VCaP (cell line): ENCODE measurements around the gene TSPAN2.

Experiments used
- H3K27ac ChIP-seq: fragments of 450-650 bp; 2 replicates; pipeline ENCODE4 v1.5.1; 2017
- TF ChIP-seq, protein P1 (sequence below): fragments of 450-650 bp; conservative IDR thresholded peaks from 2 replicates; pipeline ENCODE4 v1.5.1; 2017; ENCODE audit warnings: mild to moderate bottlenecking, moderate library complexity

The TSPAN2 gene

DNA sequence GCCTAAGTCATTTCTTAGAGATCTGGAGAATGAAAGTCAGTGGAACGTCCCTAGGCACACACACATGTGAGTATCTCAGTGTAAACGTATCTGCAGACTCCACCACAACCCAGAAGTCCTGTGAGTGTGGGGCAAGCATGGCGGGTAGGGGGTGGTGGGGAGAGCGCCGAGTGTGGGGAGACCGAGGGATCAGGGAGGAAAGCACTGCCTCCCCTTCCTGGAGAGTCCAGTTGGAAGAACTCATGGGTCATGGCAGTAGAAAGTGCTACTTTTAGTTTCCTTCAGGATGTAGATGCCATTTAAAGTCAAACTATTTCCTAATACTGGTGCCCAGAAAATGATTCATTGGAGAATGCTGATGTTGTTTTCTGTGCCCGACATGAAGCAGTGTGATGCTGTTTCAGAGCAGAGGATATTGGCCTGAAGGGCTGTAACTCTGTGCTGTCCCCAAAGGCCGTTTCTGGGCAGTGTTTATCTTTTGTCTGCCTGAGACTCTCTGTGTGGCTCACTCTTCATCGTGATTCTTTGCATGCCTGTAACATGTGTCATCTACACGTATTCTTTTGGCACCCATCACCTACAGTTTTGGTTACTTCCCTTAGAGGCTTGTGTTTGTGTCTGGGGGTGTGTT is 45.7 kb upstream of the TSPAN2 start:
- TF ChIP-seq, protein P1, sequence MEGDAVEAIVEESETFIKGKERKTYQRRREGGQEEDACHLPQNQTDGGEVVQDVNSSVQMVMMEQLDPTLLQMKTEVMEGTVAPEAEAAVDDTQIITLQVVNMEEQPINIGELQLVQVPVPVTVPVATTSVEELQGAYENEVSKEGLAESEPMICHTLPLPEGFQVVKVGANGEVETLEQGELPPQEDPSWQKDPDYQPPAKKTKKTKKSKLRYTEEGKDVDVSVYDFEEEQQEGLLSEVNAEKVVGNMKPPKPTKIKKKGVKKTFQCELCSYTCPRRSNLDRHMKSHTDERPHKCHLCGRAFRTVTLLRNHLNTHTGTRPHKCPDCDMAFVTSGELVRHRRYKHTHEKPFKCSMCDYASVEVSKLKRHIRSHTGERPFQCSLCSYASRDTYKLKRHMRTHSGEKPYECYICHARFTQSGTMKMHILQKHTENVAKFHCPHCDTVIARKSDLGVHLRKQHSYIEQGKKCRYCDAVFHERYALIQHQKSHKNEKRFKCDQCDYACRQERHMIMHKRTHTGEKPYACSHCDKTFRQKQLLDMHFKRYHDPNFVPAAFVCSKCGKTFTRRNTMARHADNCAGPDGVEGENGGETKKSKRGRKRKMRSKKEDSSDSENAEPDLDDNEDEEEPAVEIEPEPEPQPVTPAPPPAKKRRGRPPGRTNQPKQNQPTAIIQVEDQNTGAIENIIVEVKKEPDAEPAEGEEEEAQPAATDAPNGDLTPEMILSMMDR = no peak
- H3K27ac ChIP-seq = no peak overlapping the region

DNA sequence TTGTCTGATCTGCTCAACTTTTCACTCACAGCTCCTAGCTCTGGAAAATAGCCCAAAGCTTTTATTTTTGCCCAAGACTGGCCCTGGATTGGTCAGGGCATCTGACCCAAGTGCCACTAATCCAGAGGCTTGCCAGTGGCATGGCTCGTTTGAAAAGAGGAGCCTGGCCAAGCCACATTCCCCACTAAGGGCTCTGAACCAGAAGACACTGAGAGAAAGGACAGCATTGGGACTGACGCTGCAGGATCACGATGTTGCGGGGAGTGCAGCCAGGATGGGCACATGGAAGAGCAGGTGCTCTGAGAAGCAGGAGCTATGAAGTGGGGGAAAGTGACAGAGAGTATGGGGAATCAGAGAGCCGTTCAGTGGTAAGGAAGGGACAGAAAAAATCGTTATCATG is 44.9 kb upstream of the TSPAN2 start:
- TF ChIP-seq, protein P1 = no peak
- H3K27ac ChIP-seq = no peak overlapping the region

DNA sequence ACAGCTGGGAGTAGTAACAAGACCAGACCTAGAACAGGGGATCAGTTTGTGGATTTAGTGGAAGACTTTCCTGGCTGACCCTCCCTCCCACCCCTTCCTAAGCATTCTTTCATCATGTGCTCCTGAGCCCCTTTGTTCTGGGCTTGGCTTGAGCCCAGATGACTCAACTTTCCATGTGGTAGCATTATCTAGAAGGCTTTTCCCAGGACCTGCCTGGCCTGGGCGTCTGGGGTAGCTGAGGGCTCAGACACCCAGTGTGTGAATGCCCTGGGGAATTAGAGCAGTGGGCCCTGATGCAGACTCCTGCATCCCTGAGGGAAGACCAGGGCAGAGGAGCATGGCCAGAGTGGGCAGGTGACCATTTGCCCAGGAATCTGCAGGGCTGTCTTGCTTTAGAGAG is 44.1 kb upstream of the TSPAN2 start:
- TF ChIP-seq, protein P1 = no peak
- no peak overlapping the region for H3K27ac ChIP-seq

DNA sequence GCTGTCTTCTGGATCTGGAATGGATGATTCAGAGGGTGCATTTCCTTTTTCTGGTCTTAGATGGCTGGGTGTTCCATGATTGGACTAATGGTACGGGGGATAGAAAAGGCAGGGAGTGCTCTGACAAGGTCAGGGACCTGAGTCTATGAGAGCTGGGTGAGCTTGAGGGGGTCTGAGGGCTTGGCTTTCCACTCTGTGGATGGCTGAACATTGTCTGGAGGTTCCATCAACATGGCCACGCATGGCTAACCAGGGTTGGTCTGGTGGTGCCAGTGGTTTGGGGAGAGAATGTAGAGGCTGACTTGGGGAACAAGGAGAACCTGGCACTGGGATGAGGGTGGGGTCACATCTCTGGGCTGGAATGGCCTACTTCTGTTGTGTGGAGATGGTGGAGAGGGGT is 41.5 kb upstream of the TSPAN2 start:
- TF ChIP-seq, protein P1 = no peak
- no peak overlapping the region for H3K27ac ChIP-seq

DNA sequence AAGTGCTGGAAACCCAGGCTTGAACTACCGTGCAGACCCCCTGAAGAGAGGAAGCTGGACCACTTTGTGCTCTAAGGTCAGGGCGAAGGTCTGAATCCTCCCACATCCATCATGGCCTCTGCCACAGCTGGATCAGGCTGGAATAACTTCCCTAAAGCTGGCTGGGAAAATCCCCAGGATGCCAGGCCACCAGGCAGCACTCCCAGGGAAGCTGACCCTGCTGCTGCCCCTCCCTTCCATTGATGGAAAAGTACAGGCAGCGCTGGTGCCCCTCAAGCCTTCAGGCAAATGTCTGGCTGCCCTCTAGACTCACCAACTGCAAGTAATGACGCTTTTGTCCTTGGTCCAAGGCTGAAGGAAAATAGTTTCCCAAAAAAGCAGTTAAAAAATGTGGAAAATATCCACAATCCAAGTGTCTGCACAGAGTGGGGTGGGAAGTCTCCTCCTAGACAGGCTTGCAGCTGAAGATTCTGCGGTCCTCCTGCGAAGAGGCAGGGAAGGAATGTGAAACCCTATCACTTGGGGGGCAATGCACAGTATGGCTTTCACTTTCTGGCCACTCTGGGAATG is 39.9 kb upstream of the TSPAN2 start:
- TF ChIP-seq, protein P1 = no peak
- H3K27ac ChIP-seq = no peak overlapping the region

DNA sequence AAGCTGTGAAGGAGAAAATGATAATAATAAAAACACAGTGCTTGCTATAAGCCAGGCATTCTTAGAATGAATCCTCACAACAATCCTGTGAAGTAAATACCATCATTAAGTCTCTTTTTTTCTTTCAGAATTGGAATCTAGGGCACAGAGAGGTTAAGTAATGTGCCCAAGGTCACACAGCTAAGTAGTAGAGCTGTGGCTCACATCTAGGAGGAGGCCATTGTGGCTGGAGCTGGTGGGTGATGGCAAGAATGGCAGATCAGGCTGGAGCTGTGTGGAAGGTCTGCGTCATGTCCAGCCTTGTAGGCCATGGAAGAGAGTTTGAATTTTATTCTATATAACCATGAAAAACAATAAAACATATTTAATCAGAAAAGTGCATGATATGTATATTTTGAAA is 38.2 kb upstream of the TSPAN2 start:
- H3K27ac ChIP-seq = no peak overlapping the region
- TF ChIP-seq, protein P1 = no peak

DNA sequence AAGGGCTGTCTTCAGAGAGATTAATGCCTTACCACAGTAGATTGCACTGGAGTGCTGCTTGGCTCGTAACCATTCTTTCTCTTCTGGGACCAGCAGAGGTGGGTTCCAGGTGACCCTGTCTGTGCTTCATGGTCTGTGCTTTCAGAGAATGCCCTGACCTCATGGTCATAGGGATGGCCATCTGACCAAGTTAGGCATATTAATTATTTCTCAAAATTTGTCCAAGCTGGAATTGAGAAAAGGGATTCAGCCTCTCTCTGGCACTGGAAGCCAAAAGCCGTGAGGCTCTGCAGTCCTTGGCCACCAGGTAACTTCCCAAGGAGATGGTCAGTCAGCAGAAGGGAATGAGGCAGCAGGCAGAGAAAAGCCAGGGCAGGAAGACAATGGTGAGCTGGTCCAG is 37.2 kb upstream of the TSPAN2 start:
- H3K27ac ChIP-seq = no peak overlapping the region
- TF ChIP-seq, protein P1 = no peak
